ENCODE data around the gene TRMT6. TPM values are rescaled to one million over a fixed set of nuclear protein-coding genes. Genes with fewer than 3 reads are reported as not detected.
A peak's percentile ranks its signal among the peaks of the same experiment; 100 is the strongest.

The TRMT6 gene
- total RNA-seq, 1 donor from 2014 or later = 11.9 TPM

GRCh38 chr20:5970381-5970780 is 20.0 kb upstream of the TRMT6 start:
- no peaks in the 10 kb centered on the region for H3K4me1 Mint-ChIP-seq (ENCODE audit: unreplicated experiment)
- no peak overlapping the region for H3K27ac Mint-ChIP-seq
- no peak for DNase-seq (ENCODE audit: extremely low spot score, unreplicated experiment)
- no peaks in the 10 kb centered on the region for H3K36me3 Mint-ChIP-seq
- no peak overlapping the region for H3K4me3 Mint-ChIP-seq
- no peak for TF ChIP-seq CTCF (conservative IDR thresholded peaks at IDR 0.05)
- H3K9me3 Mint-ChIP-seq = no peaks in the 10 kb centered on the region
- no peaks in the 10 kb centered on the region for H3K27me3 Mint-ChIP-seq

- Mint-ChIP-seq H3K9me3 (no peaks in the 10 kb centered on the region), H3K4me1 (ENCODE audit: unreplicated experiment) (no peaks in the 10 kb centered on the region), H3K27me3 (no peaks in the 10 kb centered on the region), H3K27ac (no peak overlapping the region), H3K36me3 (no peaks in the 10 kb centered on the region), H3K4me3 (no peak overlapping the region)
- DNase-seq (ENCODE audit: extremely low spot score, unreplicated experiment) = no peak
- TF ChIP-seq CTCF (conservative IDR thresholded peaks at IDR 0.05) = no peak
Measured at GRCh38 chr20:5969940-5970339, 19.6 kb upstream of the TRMT6 start.

GRCh38 chr20:5969348-5969935 is 19.1 kb upstream of the TRMT6 start:
- H3K27me3 Mint-ChIP-seq = no peaks in the 10 kb centered on the region
- no peak overlapping the region for H3K4me3 Mint-ChIP-seq
- no peaks in the 10 kb centered on the region for H3K4me1 Mint-ChIP-seq (ENCODE audit: unreplicated experiment)
- DNase-seq (ENCODE audit: extremely low spot score, unreplicated experiment) = no peak
- TF ChIP-seq CTCF (conservative IDR thresholded peaks at IDR 0.05) = no peak
- H3K36me3 Mint-ChIP-seq = no peaks in the 10 kb centered on the region
- no peak overlapping the region for H3K27ac Mint-ChIP-seq
- no peaks in the 10 kb centered on the region for H3K9me3 Mint-ChIP-seq

- no peak for DNase-seq (ENCODE audit: extremely low spot score, unreplicated experiment)
- Mint-ChIP-seq H3K36me3 (no peaks in the 10 kb centered on the region), H3K27ac (no peak overlapping the region), H3K9me3 (no peaks in the 10 kb centered on the region), H3K27me3 (no peaks in the 10 kb centered on the region), H3K4me1 (ENCODE audit: unreplicated experiment) (no peaks in the 10 kb centered on the region), H3K4me3 (no peak overlapping the region)
- no peak for TF ChIP-seq CTCF (conservative IDR thresholded peaks at IDR 0.05)
Measured at GRCh38 chr20:5968462-5968861, 18.1 kb upstream of the TRMT6 start.

GRCh38 chr20:5967469-5967868 is 17.1 kb upstream of the TRMT6 start:
- Mint-ChIP-seq H3K4me3 (no peak overlapping the region), H3K36me3 (no peaks in the 10 kb centered on the region), H3K27ac (no peak overlapping the region), H3K4me1 (ENCODE audit: unreplicated experiment) (no peaks in the 10 kb centered on the region), H3K9me3 (no peaks in the 10 kb centered on the region), H3K27me3 (no peaks in the 10 kb centered on the region)
- DNase-seq (ENCODE audit: extremely low spot score, unreplicated experiment) = no peak
- no peak for TF ChIP-seq CTCF (conservative IDR thresholded peaks at IDR 0.05)

- no peak for TF ChIP-seq CTCF (conservative IDR thresholded peaks at IDR 0.05)
- Mint-ChIP-seq H3K4me1 (ENCODE audit: unreplicated experiment) (peaks cover 21% of the 10 kb centered on the region), H3K9me3 (no peaks in the 10 kb centered on the region), H3K4me3 (peak overlapping the region; percentile 96), H3K27me3 (no peaks in the 10 kb centered on the region), H3K27ac (peak overlapping the region; percentile 90), H3K36me3 (peaks cover 3% of the 10 kb centered on the region)
- no peak for DNase-seq (ENCODE audit: extremely low spot score, unreplicated experiment)
Measured at GRCh38 chr20:5949943-5950270, 426 bp downstream of the TRMT6 start.

Data from type B pancreatic cell (in vitro differentiated cells).